K562 (cell line): ENCODE data around the gene UBLCP1. TPM values are rescaled to one million over a fixed set of nuclear protein-coding genes. Genes with fewer than 3 reads are reported as not detected.
A peak's percentile ranks its signal among the peaks of the same experiment; 100 is the strongest.

Experiments
- ETV5 ChIP-seq: sonication (generic); formaldehyde crosslinking; IDR thresholded peaks from 2 replicates; pipeline ENCODE4 v1.4.0; 2020; ENCODE audit warnings: low read depth, mild to moderate bottlenecking, missing genetic modification reagents
- EWSR1 ChIP-seq: fragments of 450-650 bp; IDR thresholded peaks from 2 replicates; pipeline ENCODE4 v1.6.1; 2018; ENCODE audit warnings: borderline replicate concordance, mild to moderate bottlenecking, low read depth, moderate library complexity; ENCODE audit not compliant: partially characterized antibody
- FOXK2 ChIP-seq, 2 experiments: fragments of 450-650 bp; IDR thresholded peaks in 1 of 2; conservative IDR thresholded peaks in 1 of 2; 2 replicates each; pipeline ENCODE4 v1.6.1; 2016; ENCODE audit warnings: low read depth in 2 of 2, mild to moderate bottlenecking in 1 of 2
- FOXM1 ChIP-seq, 2 experiments: fragments of 450-650 bp in 1 of 2; sonication (generic) in 1 of 2; formaldehyde crosslinking in 1 of 2; IDR thresholded peaks; 2 replicates each; pipeline versions ENCODE4 v1.6.1 to v1.9.0; 2017 to 2022; ENCODE audit warnings: low read depth in 2 of 2, mild to moderate bottlenecking in 2 of 2, missing genetic modification reagents in 1 of 2, moderate library complexity in 1 of 2
- GABPA ChIP-seq: fragments of 200-800 bp; sonication (Bioruptor generic); conservative IDR thresholded peaks from 2 replicates; pipeline ENCODE4 v1.6.1; 2016; ENCODE audit warnings: low read depth, missing genetic modification characterization, missing compliant biosample characterization
- HDAC3 ChIP-seq: fragments of 450-650 bp; IDR thresholded peaks from 2 replicates; pipeline ENCODE4 v1.6.1; 2018; ENCODE audit warnings: borderline replicate concordance, mild to moderate bottlenecking, moderate library complexity; ENCODE audit not compliant: partially characterized antibody
- IRF2 ChIP-seq: sonication (generic); formaldehyde crosslinking; IDR thresholded peaks from 2 replicates; pipeline ENCODE4 v1.8.1; 2022; ENCODE audit warnings: mild to moderate bottlenecking, missing genetic modification reagents
- KAT7 ChIP-seq: sonication (generic); formaldehyde crosslinking; IDR thresholded peaks from 2 replicates; pipeline ENCODE4 v1.8.0; 2022; ENCODE audit warnings: missing genetic modification reagents, mild to moderate bottlenecking, borderline replicate concordance
- KDM4B ChIP-seq, 2 experiments: fragments of 450-650 bp in 1 of 2; sonication (generic) in 1 of 2; IDR thresholded peaks; 2 replicates each; pipeline ENCODE4 v1.6.1; 2016 to 2017; ENCODE audit warnings: borderline replicate concordance in 2 of 2, antibody characterized with exemption in 1 of 2, low read depth in 1 of 2, mild to moderate bottlenecking in 1 of 2
- LARP7 ChIP-seq: fragments of 450-650 bp; IDR thresholded peaks from 2 replicates; pipeline ENCODE4 v1.6.1; 2016
- NONO ChIP-seq, 2 experiments: fragments of 200-400 bp in 1 of 2; fragments of 450-650 bp in 1 of 2; formaldehyde crosslinking in 1 of 2; IDR thresholded peaks; 2 replicates each; pipeline ENCODE4 v1.6.1; 2017; ENCODE audit warnings: low read depth in 2 of 2, mild to moderate bottlenecking in 2 of 2, moderate library complexity in 2 of 2, low read length in 1 of 2
- SRSF1 ChIP-seq: fragments of 200-400 bp; formaldehyde crosslinking; IDR thresholded peaks from 2 replicates; pipeline ENCODE4 v1.6.1; 2017; ENCODE audit warnings: mild to moderate bottlenecking, low read depth, low read length, moderate library complexity
- polyA plus RNA-seq, 8 experiments: library from polyadenylated mRNA; depleted of rRNA in 4 of 8; stranded (reverse) in 5 of 8; unstranded in 3 of 8; fragments of >200 nt; fragmentation: Nextera tagmentation in 2 of 8; fragmentation: Illumina TruSeq in 1 of 8; extraction: Ambion mirVana in 2 of 8; extraction: Trizol in 1 of 8; gene quantifications; 2 replicates each; pipeline versions ENCODE4 v1.2.1 to v1.2.3, GENCODE V29; 2011 to 2014; ENCODE audit warnings: inconsistent platforms in 1 of 8, missing spikeins in 1 of 8
- total RNA-seq, 7 experiments: library from RNA; depleted of rRNA in 6 of 7; stranded (reverse); fragments of >200 nt in 6 of 7; fragmentation: Illumina TruSeq in 2 of 7; extraction: Trizol in 2 of 7; gene quantifications; 2 replicates each; pipeline versions ENCODE4 v1.2.1 to v1.2.3, GENCODE V29; 2011 to 2021; ENCODE audit warnings: low replicate concordance in 1 of 7
- TF ChIP-seq, protein P1 (sequence below): sonication (generic); formaldehyde crosslinking; IDR thresholded peaks from 2 replicates; pipeline ENCODE4 v1.8.0; 2022; ENCODE audit warnings: mild to moderate bottlenecking, missing genetic modification reagents
- TF ChIP-seq, protein P2 (sequence below): fragments of 450-650 bp; IDR thresholded peaks from 2 replicates; pipeline ENCODE4 v1.6.1; 2014; ENCODE audit warnings: low read depth, mild to moderate bottlenecking, moderate library complexity, borderline replicate concordance
- TF ChIP-seq, protein P3 (sequence below): conservative IDR thresholded peaks from 2 replicates; pipeline ENCODE4 v1.6.1; 2011; ENCODE audit warnings: low read depth, mild to moderate bottlenecking, low read length; ENCODE audit not compliant: control insufficient read depth
- TF ChIP-seq, protein P4 (sequence below), 2 experiments: IDR thresholded peaks; 2 replicates each; pipeline ENCODE4 v1.6.1; 2011; ENCODE audit warnings: borderline replicate concordance in 1 of 2, control low read depth in 1 of 2, low read depth in 1 of 2, low read length in 1 of 2, mild to moderate bottlenecking in 1 of 2, mixed read lengths in 1 of 2, moderate library complexity in 1 of 2; ENCODE audit not compliant: insufficient read depth in 1 of 2, insufficient read length in 1 of 2, poor library complexity in 1 of 2, severe bottlenecking in 1 of 2; ENCODE audit errors: extremely low read depth in 1 of 2

Gene UBLCP1
- total and polyA plus RNA-seq, 9 of the 15 experiments (the other 6 are each of a cell fraction or from before 2014, with no cell fraction given) = 18.8 to 39.8 (median 30.2) TPM

- TF ChIP-seq, protein P1, sequence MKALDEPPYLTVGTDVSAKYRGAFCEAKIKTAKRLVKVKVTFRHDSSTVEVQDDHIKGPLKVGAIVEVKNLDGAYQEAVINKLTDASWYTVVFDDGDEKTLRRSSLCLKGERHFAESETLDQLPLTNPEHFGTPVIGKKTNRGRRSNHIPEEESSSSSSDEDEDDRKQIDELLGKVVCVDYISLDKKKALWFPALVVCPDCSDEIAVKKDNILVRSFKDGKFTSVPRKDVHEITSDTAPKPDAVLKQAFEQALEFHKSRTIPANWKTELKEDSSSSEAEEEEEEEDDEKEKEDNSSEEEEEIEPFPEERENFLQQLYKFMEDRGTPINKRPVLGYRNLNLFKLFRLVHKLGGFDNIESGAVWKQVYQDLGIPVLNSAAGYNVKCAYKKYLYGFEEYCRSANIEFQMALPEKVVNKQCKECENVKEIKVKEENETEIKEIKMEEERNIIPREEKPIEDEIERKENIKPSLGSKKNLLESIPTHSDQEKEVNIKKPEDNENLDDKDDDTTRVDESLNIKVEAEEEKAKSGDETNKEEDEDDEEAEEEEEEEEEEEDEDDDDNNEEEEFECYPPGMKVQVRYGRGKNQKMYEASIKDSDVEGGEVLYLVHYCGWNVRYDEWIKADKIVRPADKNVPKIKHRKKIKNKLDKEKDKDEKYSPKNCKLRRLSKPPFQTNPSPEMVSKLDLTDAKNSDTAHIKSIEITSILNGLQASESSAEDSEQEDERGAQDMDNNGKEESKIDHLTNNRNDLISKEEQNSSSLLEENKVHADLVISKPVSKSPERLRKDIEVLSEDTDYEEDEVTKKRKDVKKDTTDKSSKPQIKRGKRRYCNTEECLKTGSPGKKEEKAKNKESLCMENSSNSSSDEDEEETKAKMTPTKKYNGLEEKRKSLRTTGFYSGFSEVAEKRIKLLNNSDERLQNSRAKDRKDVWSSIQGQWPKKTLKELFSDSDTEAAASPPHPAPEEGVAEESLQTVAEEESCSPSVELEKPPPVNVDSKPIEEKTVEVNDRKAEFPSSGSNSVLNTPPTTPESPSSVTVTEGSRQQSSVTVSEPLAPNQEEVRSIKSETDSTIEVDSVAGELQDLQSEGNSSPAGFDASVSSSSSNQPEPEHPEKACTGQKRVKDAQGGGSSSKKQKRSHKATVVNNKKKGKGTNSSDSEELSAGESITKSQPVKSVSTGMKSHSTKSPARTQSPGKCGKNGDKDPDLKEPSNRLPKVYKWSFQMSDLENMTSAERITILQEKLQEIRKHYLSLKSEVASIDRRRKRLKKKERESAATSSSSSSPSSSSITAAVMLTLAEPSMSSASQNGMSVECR (CRISPR knock-in tag) = 0 out of 2 replicates have a peak, but pooled peaks have one; percentile 43
- peak in 1 of 2 experiments; percentile 91; a peak in 1 of 4 replicates for TF ChIP-seq KDM4B (IDR thresholded peaks at IDR 0.05; ENCODE audit: borderline replicate concordance in 2 of 2, low read depth in 1 of 2)
- peak; percentile 76; the same call in 1 of the 2 replicates for TF ChIP-seq KAT7 (CRISPR knock-in tag)
- no peak for TF ChIP-seq LARP7
- no peak for TF ChIP-seq SRSF1
- peak; percentile 74 for TF ChIP-seq FOXM1 (IDR thresholded peaks at IDR 0.05; ENCODE audit: low read depth)
- no peak for TF ChIP-seq FOXM1 (CRISPR knock-in tag; IDR thresholded peaks at IDR 0.05; ENCODE audit: low read depth)
- TF ChIP-seq, protein P2, sequence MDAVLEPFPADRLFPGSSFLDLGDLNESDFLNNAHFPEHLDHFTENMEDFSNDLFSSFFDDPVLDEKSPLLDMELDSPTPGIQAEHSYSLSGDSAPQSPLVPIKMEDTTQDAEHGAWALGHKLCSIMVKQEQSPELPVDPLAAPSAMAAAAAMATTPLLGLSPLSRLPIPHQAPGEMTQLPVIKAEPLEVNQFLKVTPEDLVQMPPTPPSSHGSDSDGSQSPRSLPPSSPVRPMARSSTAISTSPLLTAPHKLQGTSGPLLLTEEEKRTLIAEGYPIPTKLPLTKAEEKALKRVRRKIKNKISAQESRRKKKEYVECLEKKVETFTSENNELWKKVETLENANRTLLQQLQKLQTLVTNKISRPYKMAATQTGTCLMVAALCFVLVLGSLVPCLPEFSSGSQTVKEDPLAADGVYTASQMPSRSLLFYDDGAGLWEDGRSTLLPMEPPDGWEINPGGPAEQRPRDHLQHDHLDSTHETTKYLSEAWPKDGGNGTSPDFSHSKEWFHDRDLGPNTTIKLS = peak; percentile 62; the same call in 1 of the 2 replicates
- TF ChIP-seq, protein P3, sequence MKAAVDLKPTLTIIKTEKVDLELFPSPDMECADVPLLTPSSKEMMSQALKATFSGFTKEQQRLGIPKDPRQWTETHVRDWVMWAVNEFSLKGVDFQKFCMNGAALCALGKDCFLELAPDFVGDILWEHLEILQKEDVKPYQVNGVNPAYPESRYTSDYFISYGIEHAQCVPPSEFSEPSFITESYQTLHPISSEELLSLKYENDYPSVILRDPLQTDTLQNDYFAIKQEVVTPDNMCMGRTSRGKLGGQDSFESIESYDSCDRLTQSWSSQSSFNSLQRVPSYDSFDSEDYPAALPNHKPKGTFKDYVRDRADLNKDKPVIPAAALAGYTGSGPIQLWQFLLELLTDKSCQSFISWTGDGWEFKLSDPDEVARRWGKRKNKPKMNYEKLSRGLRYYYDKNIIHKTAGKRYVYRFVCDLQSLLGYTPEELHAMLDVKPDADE = peak; percentile 85
- peak; percentile 34 to 78 for TF ChIP-seq FOXK2 (conservative IDR thresholded peaks at IDR 0.05 in 1 of 2, IDR thresholded peaks at IDR 0.05 in 1 of 2; ENCODE audit: low read depth in 2 of 2)
- peak; percentile 10 for TF ChIP-seq HDAC3
- TF ChIP-seq IRF2 (CRISPR knock-in tag) = no peak
- no peak for TF ChIP-seq EWSR1
- TF ChIP-seq ETV5 = peak; percentile 88
- 0 out of 4 replicates have a peak, but pooled peaks of 1 of the 2 experiments have one; percentile 9 for TF ChIP-seq NONO (IDR thresholded peaks at IDR 0.05; ENCODE audit: low read depth in 2 of 2, low read length in 1 of 2)
- TF ChIP-seq, protein P4, sequence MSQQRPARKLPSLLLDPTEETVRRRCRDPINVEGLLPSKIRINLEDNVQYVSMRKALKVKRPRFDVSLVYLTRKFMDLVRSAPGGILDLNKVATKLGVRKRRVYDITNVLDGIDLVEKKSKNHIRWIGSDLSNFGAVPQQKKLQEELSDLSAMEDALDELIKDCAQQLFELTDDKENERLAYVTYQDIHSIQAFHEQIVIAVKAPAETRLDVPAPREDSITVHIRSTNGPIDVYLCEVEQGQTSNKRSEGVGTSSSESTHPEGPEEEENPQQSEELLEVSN (IDR thresholded peaks at IDR 0.05; ENCODE audit: borderline replicate concordance in 1 of 2, extremely low read depth in 1 of 2, insufficient read depth in 1 of 2, insufficient read length in 1 of 2, low read depth in 1 of 2, low read length in 1 of 2, poor library complexity in 1 of 2, severe bottlenecking in 1 of 2) = peak; percentile 54 to 59
- peak; percentile 99 for TF ChIP-seq GABPA (tag)
Observed at GRCh38 chr5:159262859-159263568, at the start of gene UBLCP1 (continued).
